DMS153 treated with DMSO at 0.1 percent for 48 hours (cell line): ENCODE results near the gene MYADM.
A peak's percentile ranks its signal among the peaks of the same experiment; 100 is the strongest.
"Not testable (repeated sequence)": the region's sequence is repeated elsewhere in the genome, so short reads cannot be mapped to it uniquely, and the experiment has no call there.

Source experiments
- DNase-seq: peaks from one replicate; lab custom pipeline; 2025; ENCODE audit not compliant: unreplicated experiment; lab: John Stamatoyannopoulos, UW

The MYADM gene, protein sequence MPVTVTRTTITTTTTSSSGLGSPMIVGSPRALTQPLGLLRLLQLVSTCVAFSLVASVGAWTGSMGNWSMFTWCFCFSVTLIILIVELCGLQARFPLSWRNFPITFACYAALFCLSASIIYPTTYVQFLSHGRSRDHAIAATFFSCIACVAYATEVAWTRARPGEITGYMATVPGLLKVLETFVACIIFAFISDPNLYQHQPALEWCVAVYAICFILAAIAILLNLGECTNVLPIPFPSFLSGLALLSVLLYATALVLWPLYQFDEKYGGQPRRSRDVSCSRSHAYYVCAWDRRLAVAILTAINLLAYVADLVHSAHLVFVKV

GRCh38 chr19:53867225-53868090, at the start of gene MYADM:
MYADM (plus strand) TSS chr19:53867883; CDS start chr19:53873530, 5,647 bp downstream.
- peak; percentile 69 for DNase-seq

- no peak for DNase-seq
These were observed 48.9 kb upstream of the MYADM start for GRCh38 chr19:53818756-53819155.

GRCh38 chr19:53819861-53820260, 47.8 kb upstream of the MYADM start:
- DNase-seq: no peak

- DNase-seq: no peak
These were observed 44.1 kb upstream of the MYADM start for GRCh38 chr19:53823380-53824120.

- no peak for DNase-seq
These were observed 43.5 kb upstream of the MYADM start, which contains the start of gene NLRP12 for GRCh38 chr19:53824134-53824611. NLRP12 (minus strand) TSS chr19:53824314; CDS start chr19:53824174, 140 bp downstream.

DNA sequence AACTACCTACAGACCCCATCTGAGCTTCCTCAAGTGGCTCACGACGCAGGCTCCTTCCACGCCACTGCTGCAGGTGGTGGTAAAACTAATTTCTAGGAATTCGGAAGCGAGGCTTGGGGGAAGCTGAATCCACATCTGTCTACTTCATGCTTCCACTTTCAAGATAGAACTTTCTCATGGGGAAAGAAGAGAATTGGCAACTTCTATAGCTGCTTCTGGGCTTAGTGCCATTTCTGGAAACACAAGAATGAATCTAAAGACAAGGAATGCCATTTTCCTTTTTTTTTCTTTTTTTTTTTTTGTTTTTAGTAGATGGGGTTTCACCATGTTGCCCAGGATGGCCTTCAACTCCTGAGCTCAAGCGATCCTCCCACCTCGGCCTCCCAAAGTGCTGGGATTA, 40.8 kb upstream of the MYADM start:
- DNase-seq: no peak

DNA sequence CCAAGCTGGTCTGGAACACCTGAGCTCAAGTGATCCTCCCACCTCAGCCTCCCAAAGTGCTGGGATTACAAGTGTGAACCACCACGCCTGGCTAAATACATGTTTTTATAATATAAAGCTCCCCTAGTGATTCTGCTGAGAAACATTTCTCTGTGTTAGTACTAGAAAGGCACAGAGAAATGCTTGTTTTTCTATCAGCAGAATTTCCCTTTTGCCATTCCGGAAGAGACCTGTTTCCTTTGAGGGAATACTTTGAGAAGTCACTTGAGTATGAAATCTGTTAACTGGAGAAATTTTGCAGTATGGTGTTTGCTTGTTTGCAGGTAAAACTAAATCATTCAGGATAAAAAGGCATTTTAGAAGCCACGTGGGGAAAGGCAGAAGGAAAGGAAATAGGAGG, 39.2 kb upstream of the MYADM start:
- no peak for DNase-seq

GRCh38 chr19:53832861-53833260, 34.8 kb upstream of the MYADM start:
- not testable (repeated sequence) for DNase-seq

DNA sequence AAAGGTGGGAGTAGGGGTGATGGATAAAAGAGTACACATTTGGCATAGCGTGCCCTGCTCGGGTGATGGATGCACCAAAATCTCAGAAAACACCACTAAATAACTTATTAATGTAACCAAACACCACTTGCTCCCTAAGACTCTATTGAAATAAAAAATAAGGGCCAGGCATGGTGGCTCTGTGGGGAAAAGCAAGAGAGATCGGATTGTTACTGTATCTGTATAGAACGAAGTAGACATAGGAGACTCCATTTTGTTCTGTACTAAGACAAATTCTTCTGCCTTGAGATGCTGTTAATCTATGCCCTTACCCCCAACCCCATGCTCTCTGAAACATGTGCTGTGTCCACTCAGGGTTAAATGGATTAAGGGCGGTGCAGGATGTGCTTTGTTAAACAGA, 29.2 kb upstream of the MYADM start:
- DNase-seq: not testable (repeated sequence)

DNA sequence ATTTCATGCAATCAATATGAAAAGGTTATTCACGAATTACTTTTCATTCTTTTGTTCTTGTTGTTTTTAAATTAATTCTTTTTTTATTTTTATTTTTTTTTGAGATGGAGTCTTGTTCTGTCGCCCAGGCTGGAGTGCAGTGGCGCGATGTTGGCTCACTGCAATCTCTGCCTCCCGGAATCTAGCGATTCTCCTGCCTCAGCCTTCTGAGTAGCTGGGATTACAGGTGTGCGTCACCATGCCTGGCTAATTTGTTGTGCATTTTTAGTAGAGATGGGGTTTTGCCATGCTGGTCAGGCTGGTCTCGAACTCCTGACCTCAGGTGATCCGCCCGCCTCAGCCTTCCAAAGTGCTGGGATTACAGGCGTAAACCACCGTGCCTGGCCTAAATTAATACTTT, 27.4 kb upstream of the MYADM start:
- DNase-seq: not testable (repeated sequence)

DNA sequence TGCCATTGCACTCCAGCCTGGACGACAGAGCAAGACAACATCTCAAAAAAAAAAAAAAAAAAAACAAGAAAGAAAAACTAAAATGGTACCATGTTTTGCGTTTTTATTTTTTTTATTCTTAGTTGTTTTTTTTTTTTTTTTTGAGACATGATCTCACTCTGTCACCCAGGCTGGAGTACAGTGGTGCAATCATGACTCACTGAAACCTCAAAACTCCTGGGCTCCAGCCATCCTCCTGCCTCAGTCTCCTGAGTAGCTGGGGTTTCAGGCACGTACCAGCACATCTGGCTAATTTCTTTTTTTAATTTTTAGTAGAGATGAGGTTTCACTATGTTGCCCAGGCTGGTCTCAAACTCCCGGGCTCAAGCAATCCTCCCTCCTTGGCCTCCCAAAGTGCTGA, 26.8 kb upstream of the MYADM start:
- DNase-seq: not testable (repeated sequence)

DNA sequence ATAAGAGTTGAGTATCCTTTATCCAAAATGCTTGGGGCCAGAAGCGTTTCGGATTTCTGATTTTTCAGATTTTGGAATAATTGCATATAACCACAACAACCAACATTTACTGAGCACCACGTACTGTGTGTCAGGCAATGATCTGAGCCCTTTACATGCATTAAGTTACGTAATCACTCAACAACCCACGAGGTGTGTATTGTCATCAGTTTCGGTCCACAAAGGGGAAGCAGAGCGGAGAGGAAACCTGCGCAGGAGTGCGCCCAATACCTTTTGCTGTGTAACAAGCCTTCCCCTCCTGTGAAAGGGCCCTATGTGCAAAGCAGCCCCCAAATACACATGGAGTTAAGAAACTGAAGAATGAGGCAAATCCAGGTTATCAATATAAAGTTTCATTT, 22.8 kb upstream of the MYADM start:
- DNase-seq: no peak

DNA sequence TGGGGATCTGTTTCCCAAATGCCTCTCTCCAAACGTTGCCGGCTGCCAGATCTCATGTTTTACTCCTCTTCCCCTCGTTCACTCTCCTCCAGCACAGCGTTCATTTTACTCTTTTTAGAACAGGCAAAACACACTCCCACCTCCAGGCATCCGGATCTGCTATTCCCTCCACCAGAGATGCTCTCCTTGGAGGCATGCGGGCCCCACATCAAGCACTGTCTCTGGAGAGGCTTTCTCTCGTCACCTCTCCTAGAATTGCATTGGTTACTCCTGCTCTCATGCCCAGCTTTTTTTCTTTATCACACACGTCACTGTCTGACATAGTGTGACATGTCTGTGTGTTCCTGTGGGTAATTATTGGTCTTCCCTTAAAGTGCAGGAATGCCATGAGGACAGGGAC, 20.1 kb upstream of the MYADM start:
- DNase-seq: no peak

DNA sequence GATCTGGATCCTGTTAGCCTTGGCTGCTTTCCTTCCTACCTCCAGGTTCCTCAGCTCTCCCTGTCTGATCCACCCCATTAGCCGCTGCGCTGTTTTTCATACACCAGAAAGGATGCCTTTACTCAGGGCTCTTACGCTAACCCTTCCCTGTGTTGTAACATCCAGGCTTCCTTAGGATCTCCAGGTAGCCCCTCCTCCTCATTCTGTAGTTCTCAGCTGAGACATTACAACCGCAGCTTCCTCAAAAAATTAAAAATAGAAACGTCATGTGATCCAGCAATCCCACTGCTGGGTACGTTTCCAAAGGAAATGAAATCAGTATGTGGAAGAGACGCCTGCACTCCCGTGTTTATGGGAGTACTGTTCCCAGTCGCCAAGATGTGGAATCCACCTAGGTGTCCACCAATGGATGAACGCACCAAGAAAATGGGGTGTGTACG, 18.4 kb upstream of the MYADM start:
- DNase-seq: no peak

- no peak for DNase-seq
These were observed 14.0 kb upstream of the MYADM start for GRCh38 chr19:53853707-53854106.

DNA sequence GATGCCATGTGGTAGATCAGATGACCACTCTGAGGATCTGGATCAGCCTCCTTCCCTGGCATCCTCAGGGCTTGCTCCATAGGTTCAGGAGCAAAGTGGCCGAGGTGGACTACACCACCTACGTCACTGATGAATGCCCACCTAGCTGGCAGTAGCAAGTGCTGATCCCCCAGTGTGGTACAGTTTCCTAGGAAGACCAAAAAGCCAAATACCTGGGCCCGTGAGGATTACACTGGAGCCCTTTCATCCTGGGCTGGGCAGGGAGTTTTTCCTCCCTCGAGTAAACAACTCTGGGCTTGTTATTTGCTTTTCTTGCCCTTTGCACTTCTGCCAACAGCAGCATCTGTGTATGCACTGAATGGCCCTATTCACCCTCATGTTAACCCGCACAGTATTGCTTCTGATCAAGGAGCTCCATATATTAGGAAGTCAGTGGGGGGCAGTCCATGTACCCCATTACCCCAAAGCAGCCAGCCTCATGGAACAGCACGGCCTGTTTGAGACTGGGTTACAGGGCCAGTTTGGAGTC, 3.3 kb upstream of the MYADM start:
- peak; percentile 11 for DNase-seq

- no peak for DNase-seq
These were observed 2.2 kb upstream of the MYADM start for GRCh38 chr19:53865523-53865917.

- peak; percentile 17 for DNase-seq
These were observed 1.5 kb upstream of the MYADM start for GRCh38 chr19:53865918-53866864.

- DNase-seq: no peak
These were observed 838 bp upstream of the MYADM start for GRCh38 chr19:53866865-53867224.
